H1 (cell line): ENCODE results near the gene SORBS1. TPM values are rescaled to one million over a fixed set of nuclear protein-coding genes. Genes with fewer than 3 reads are reported as not detected.

Experiments
- CTCF ChIA-PET: fragments of 300-600 bp; sonication (Branson Sonifier 250); formaldehyde crosslinking; loops from one replicate; lab custom pipeline; 2021; ENCODE audit not compliant: partially characterized antibody; lab: Charles Lee
- POLR2A ChIA-PET: fragments of 300-600 bp; sonication (Branson Sonifier 250); formaldehyde crosslinking; loops from one replicate; lab custom pipeline; 2021; ENCODE audit warnings: inconsistent platforms; ENCODE audit not compliant: partially characterized antibody; lab: Charles Lee
- DNase-seq, 2 experiments: peaks; one replicate each; pipeline versions ENCODE4 v3.0.0 to v3.0.0-alpha.2; 2010 to 2022; ENCODE audit warnings: low spot score in 2 of 2, low read depth in 1 of 2, mixed read lengths in 1 of 2
- FAIRE-seq: peaks from 2 replicates; lab custom pipeline; 2011; peaks lifted over from hg19 to GRCh38; lab: Jason Lieb, UNC
- H2AFZ ChIP-seq: 2 replicates; pipeline ENCODE4 v1.8.1; 2012; ENCODE audit warnings: low read length, inconsistent platforms
- H2AK5ac ChIP-seq: 2 replicates; pipeline ENCODE4 v1.6.1; 2013; ENCODE audit warnings: low read depth, low read length
- H2BK120ac ChIP-seq: replicated peaks from 2 replicates; pipeline ENCODE3; 2013; ENCODE audit warnings: low read depth, low read length, inconsistent platforms
- H2BK12ac ChIP-seq: 2 replicates; pipeline ENCODE4 v1.6.1; 2013; ENCODE audit warnings: low read depth, low read length
- H2BK15ac ChIP-seq: 2 replicates; pipeline ENCODE4 v1.6.1; 2013; ENCODE audit warnings: low read length
- H2BK20ac ChIP-seq: 2 replicates; pipeline ENCODE4 v1.6.1; 2013; ENCODE audit warnings: low read length
- H2BK5ac ChIP-seq: 2 replicates; pipeline ENCODE4 v1.6.1; 2013; ENCODE audit warnings: low read depth, low read length
- H3K14ac ChIP-seq: 2 replicates; pipeline ENCODE4 v1.6.1; 2013; ENCODE audit warnings: inconsistent platforms; ENCODE audit not compliant: insufficient read length
- H3K18ac ChIP-seq: 2 replicates; pipeline ENCODE4 v1.6.1; 2013; ENCODE audit warnings: low read length; ENCODE audit errors: extremely low read depth
- H3K23ac ChIP-seq: 2 replicates; pipeline ENCODE4 v1.6.1; 2013; ENCODE audit warnings: inconsistent platforms; ENCODE audit not compliant: insufficient read length
- H3K23me2 ChIP-seq: 2 replicates; pipeline ENCODE4 v1.6.1; 2013; ENCODE audit warnings: low read depth, low read length
- H3K27ac ChIP-seq: 2 replicates; pipeline ENCODE4 v1.6.1; 2011; ENCODE audit warnings: low read depth, low read length, inconsistent platforms
- H3K27me3 ChIP-seq, 4 experiments: replicated peaks in 1 of 4; 1 replicate in 1 of 4; 2 replicates in 3 of 4; pipeline versions ENCODE4 v1.6.1 to v1.8.1; 2011 to 2013; ENCODE audit warnings: low read length in 3 of 4, mild to moderate bottlenecking in 3 of 4, inconsistent platforms in 2 of 4, mixed read lengths in 2 of 4, moderate library complexity in 1 of 4; ENCODE audit not compliant: control insufficient read depth in 3 of 4, insufficient read depth in 3 of 4; ENCODE audit errors: extremely low read depth in 1 of 4
- H3K36me3 ChIP-seq, 4 experiments: 2 replicates each; pipeline versions ENCODE4 v1.6.1 to v1.8.1; 2011 to 2013; ENCODE audit warnings: mild to moderate bottlenecking in 4 of 4, low read length in 3 of 4, moderate library complexity in 2 of 4, control low read depth in 1 of 4, inconsistent platforms in 1 of 4; ENCODE audit not compliant: insufficient read depth in 4 of 4, control insufficient read depth in 2 of 4
- H3K4ac ChIP-seq: replicated peaks from 2 replicates; pipeline ENCODE3; 2013; ENCODE audit warnings: low read length, low read depth, mixed read lengths, inconsistent platforms; ENCODE audit not compliant: insufficient read length
- H3K4me1 ChIP-seq, 4 experiments: replicated peaks in 1 of 4; 1 replicate in 1 of 4; 2 replicates in 3 of 4; pipeline versions ENCODE4 v1.6.1 to v1.8.1; 2011 to 2013; ENCODE audit warnings: low read length in 3 of 4, inconsistent platforms in 2 of 4, mixed read lengths in 1 of 4; ENCODE audit not compliant: insufficient read depth in 4 of 4, control insufficient read depth in 3 of 4
- H3K4me2 ChIP-seq, 2 experiments: 2 replicates each; pipeline versions ENCODE4 v1.6.1 to v1.8.1; 2011 to 2013; ENCODE audit warnings: low read depth in 2 of 2, low read length in 2 of 2, control low read depth in 1 of 2, inconsistent platforms in 1 of 2, mild to moderate bottlenecking in 1 of 2; ENCODE audit not compliant: insufficient read depth in 1 of 2
- H3K4me3 ChIP-seq, 4 experiments: fragments of 200-600, 300-600 bp in 1 of 4; sonication (generic), shearing (Covaris generic), sonication (Bioruptor Twin) in 1 of 4; 2 replicates each; pipeline versions ENCODE4 v1.5.1 to v1.8.1; 2011 to 2016; ENCODE audit warnings: low read length in 4 of 4, low read depth in 3 of 4, control low read depth in 2 of 4, inconsistent platforms in 2 of 4, mild to moderate bottlenecking in 2 of 4, mixed read lengths in 1 of 4, moderate library complexity in 1 of 4; ENCODE audit not compliant: insufficient read depth in 2 of 4; ENCODE audit errors: extremely low read depth in 1 of 4
- H3K56ac ChIP-seq: replicated peaks from 2 replicates; pipeline ENCODE3; 2013; ENCODE audit warnings: low read depth, mild to moderate bottlenecking, mixed read lengths, low read length, inconsistent platforms; ENCODE audit not compliant: insufficient read length
- H3K79me1 ChIP-seq: 2 replicates; pipeline ENCODE4 v1.6.1; 2013; ENCODE audit warnings: low read depth, low read length, control low read depth
- H3K79me2 ChIP-seq, 2 experiments: 2 replicates each; pipeline versions ENCODE4 v1.6.1 to v1.8.1; 2012 to 2013; ENCODE audit warnings: low read length in 2 of 2, mild to moderate bottlenecking in 2 of 2, inconsistent platforms in 1 of 2; ENCODE audit not compliant: insufficient read depth in 2 of 2, control insufficient read depth in 1 of 2
- H3K9ac ChIP-seq, 4 experiments: replicated peaks in 1 of 4; 1 replicate in 1 of 4; 2 replicates in 3 of 4; pipeline versions ENCODE4 v1.6.1 to v1.8.1; 2011 to 2013; ENCODE audit warnings: low read depth in 3 of 4, low read length in 3 of 4, control low read depth in 2 of 4, mild to moderate bottlenecking in 2 of 4, moderate library complexity in 2 of 4, inconsistent platforms in 1 of 4; ENCODE audit errors: extremely low read depth in 1 of 4
- H3K9me3 ChIP-seq, 2 experiments: 2 replicates each; pipeline versions ENCODE4 v1.6.1 to v1.8.1; 2012 to 2013; ENCODE audit warnings: mild to moderate bottlenecking in 2 of 2, moderate library complexity in 2 of 2, control low read depth in 1 of 2, inconsistent platforms in 1 of 2, low read depth in 1 of 2, low read length in 1 of 2, mixed read lengths in 1 of 2; ENCODE audit not compliant: insufficient read depth in 2 of 2
- H4K20me1 ChIP-seq, 2 experiments: replicated peaks in 1 of 2; 2 replicates each; pipeline versions ENCODE3 to v1.8.1; 2011 to 2013; ENCODE audit warnings: inconsistent platforms in 2 of 2, low read length in 2 of 2, mild to moderate bottlenecking in 1 of 2; ENCODE audit not compliant: insufficient read depth in 2 of 2, control insufficient read depth in 1 of 2
- H4K5ac ChIP-seq: 2 replicates; pipeline ENCODE4 v1.6.1; 2013; ENCODE audit warnings: low read length, low read depth, mixed read lengths, inconsistent platforms; ENCODE audit not compliant: insufficient read length
- H4K8ac ChIP-seq: 2 replicates; pipeline ENCODE4 v1.8.0; 2013; ENCODE audit warnings: mild to moderate bottlenecking, moderate library complexity, low read length, inconsistent platforms; ENCODE audit not compliant: insufficient read depth; ENCODE audit errors: extremely low read depth
- H4K91ac ChIP-seq: replicated peaks from 2 replicates; pipeline ENCODE3; 2013; ENCODE audit warnings: low read length, mixed read lengths, inconsistent platforms; ENCODE audit not compliant: insufficient read length
- CHD2 ChIP-seq: IDR thresholded peaks from 2 replicates; pipeline ENCODE4 v1.6.1; 2012; ENCODE audit warnings: low read length, improper control_type of control experiment
- CREB1 ChIP-seq: IDR thresholded peaks from 2 replicates; pipeline ENCODE4 v1.6.1; 2012; ENCODE audit warnings: inconsistent platforms
- EGR1 ChIP-seq: IDR thresholded peaks from 2 replicates; pipeline ENCODE4 v1.6.1; 2011; ENCODE audit warnings: low read depth, low read length, borderline replicate concordance
- FOSL1 ChIP-seq: IDR thresholded peaks from 2 replicates; pipeline ENCODE4 v1.6.1; 2011; ENCODE audit warnings: mild to moderate bottlenecking, low read depth, low read length, moderate library complexity; ENCODE audit not compliant: insufficient read depth
- KDM1A ChIP-seq: fragments of 200-600, 300-600 bp; sonication (generic); IDR thresholded peaks from 2 replicates; pipeline ENCODE4 v1.7.1; 2016; ENCODE audit warnings: mild to moderate bottlenecking, low read length, borderline replicate concordance
- POU5F1 ChIP-seq: IDR thresholded peaks from 2 replicates; pipeline ENCODE4 v1.6.1; 2011; ENCODE audit warnings: low read depth, mild to moderate bottlenecking, low read length, moderate library complexity
- RNF2 ChIP-seq: fragments of 200-900, 300-1000 bp; sonication (generic); IDR thresholded peaks from 2 replicates; pipeline ENCODE4 v1.7.1; 2016; ENCODE audit warnings: borderline replicate concordance, low read depth, mild to moderate bottlenecking, antibody characterized with exemption, low read length; ENCODE audit not compliant: poor library complexity, severe bottlenecking; ENCODE audit errors: missing control alignments
- SIN3A ChIP-seq, 2 experiments: IDR thresholded peaks in 1 of 2; conservative IDR thresholded peaks in 1 of 2; 2 replicates each; pipeline ENCODE4 v1.6.1; 2011 to 2012; ENCODE audit warnings: low read length in 2 of 2, improper control_type of control experiment in 1 of 2, low read depth in 1 of 2, mild to moderate bottlenecking in 1 of 2
- SP2 ChIP-seq: IDR thresholded peaks from 2 replicates; pipeline ENCODE4 v1.6.1; 2012; ENCODE audit warnings: mild to moderate bottlenecking, low read length, inconsistent platforms
- SP4 ChIP-seq: IDR thresholded peaks from 2 replicates; pipeline ENCODE4 v1.6.1; 2012; ENCODE audit warnings: low read length, inconsistent platforms
- TAF1 ChIP-seq: IDR thresholded peaks from 2 replicates; pipeline ENCODE4 v1.6.1; 2011; ENCODE audit warnings: mild to moderate bottlenecking, low read depth, low read length
- TAF7 ChIP-seq: optimal IDR thresholded peaks from 2 replicates; pipeline ENCODE3; 2011; ENCODE audit warnings: low read depth, mild to moderate bottlenecking, inconsistent platforms, low read length, moderate library complexity, borderline replicate concordance
- USF2 ChIP-seq: IDR thresholded peaks from 2 replicates; pipeline ENCODE4 v1.6.1; 2011; ENCODE audit warnings: low read length, improper control_type of control experiment
- WGBS, 2 experiments: shearing (Covaris generic) in 1 of 2; methylation state at CpG; one replicate each; pipeline versions ENCODE4 v1.1.6 to v1.1.7; 2013 to 2015; ENCODE audit warnings: low lambda C conversion rate in 2 of 2, mixed read lengths in 2 of 2, inconsistent platforms in 1 of 2, low coverage in 1 of 2, missing lambda C conversion rate in 1 of 2; ENCODE audit not compliant: insufficient replicate concordance in 2 of 2, insufficient coverage in 1 of 2, insufficient read length in 1 of 2; ENCODE audit errors: extremely low coverage in 1 of 2, missing lambda C conversion rate in 1 of 2; 5-methylcytosine and 5-hydroxymethylcytosine counted together
- polyA plus RNA-seq, 7 experiments: library from polyadenylated mRNA; depleted of rRNA in 3 of 7; stranded (reverse) in 5 of 7; unstranded in 2 of 7; fragments of >200 nt in 5 of 7; fragments of 200-250 nt in 2 of 7; gene quantifications; 1 replicate in 5 of 7; 2 replicates in 1 of 7; 4 replicates in 1 of 7; pipeline versions ENCODE4 v1.2.1 to v1.2.3, GENCODE V29; 2011 to 2013; ENCODE audit warnings: missing spikeins in 2 of 7, mixed read lengths in 2 of 7
- total RNA-seq: library from RNA; stranded (reverse); fragmentation: NEBNext Ultra II Directional; extraction: Animal tissue kit (Norgen Biotek cat#: 25700); gene quantifications from 2 replicates; pipeline ENCODE4 v1.2.1, GENCODE V29; 2021

SORBS1 gene
- total and polyA plus RNA-seq, 2 of the 8 experiments (the other 6 are each of a cell fraction or from before 2014, with no cell fraction given), result 16.0 to 35.0 TPM

- peaks cover 6 to 74% of the 10 kb centered on the region in 2 experiments; a peak in 3 of 4 replicates for H3K79me2 ChIP-seq
- no peak overlapping the region for H4K8ac ChIP-seq
- DNase-seq, result no peak
- H3K14ac ChIP-seq, result no peak overlapping the region
- H2BK20ac ChIP-seq, result no peak overlapping the region
- peaks cover 2 to 9% (median 5%) of the 10 kb centered on the region in 4 experiments; a peak in 5 of 7 replicates for H3K4me1 ChIP-seq
- no peak overlapping the region for H2AK5ac ChIP-seq
- H2BK120ac ChIP-seq, result no peak overlapping the region
- H3K23ac ChIP-seq, result no peak overlapping the region
- H3K9ac ChIP-seq, result no peak overlapping the region
- H3K23me2 ChIP-seq, result no peaks in the 10 kb centered on the region
- no peak for FAIRE-seq
- H2BK12ac ChIP-seq, result no peak overlapping the region
- H3K27me3 ChIP-seq, result no peaks in the 10 kb centered on the region
- no peak overlapping the region for H3K4me2 ChIP-seq
- H3K79me1 ChIP-seq, result peaks cover 11% of the 10 kb centered on the region
- ChIA-PET CTCF (interaction anchor here (0.6 to 2.2 kb wide), 5 partner anchors 10 to 1744 kb away, joined by 3 to 10 read pairs (median 7); no protein-coding TSS in a partner anchor), POLR2A (interaction anchor here (2.1 kb wide), 1 partner anchor 11 kb away, joined by 5 read pairs; no protein-coding TSS in a partner anchor)
- no peak overlapping the region for H4K91ac ChIP-seq
- H3K56ac ChIP-seq, result no peak overlapping the region
- H2BK5ac ChIP-seq, result no peak overlapping the region
- no peak overlapping the region for H2BK15ac ChIP-seq
- H3K36me3 ChIP-seq, result no peaks in the 10 kb centered on the region
- H4K5ac ChIP-seq, result no peak overlapping the region
- H3K9me3 ChIP-seq, result no peaks in the 10 kb centered on the region
- WGBS, 2 experiments, result 89% methylated on average over 2 of the region's 2 CpGs; no CpG with 5 or more reads in 1 of the 2 experiments
- H4K20me1 ChIP-seq, result peaks cover 0 to 8% of the 10 kb centered on the region in 2 experiments
- H3K18ac ChIP-seq, result no peak overlapping the region
- H3K27ac ChIP-seq, result no peak overlapping the region
- no peak overlapping the region for H3K4me3 ChIP-seq
- H2AFZ ChIP-seq, result no peak overlapping the region
- no peak overlapping the region for H3K4ac ChIP-seq
- no peak for TF ChIP-seq SP4
- no peak for TF ChIP-seq FOSL1
- no peak for TF ChIP-seq TAF1
- TF ChIP-seq RNF2, result no peak
- TF ChIP-seq CREB1, result no peak
- no peak for TF ChIP-seq POU5F1
- no peak for TF ChIP-seq TAF7
- TF ChIP-seq SP2, result no peak
- TF ChIP-seq CHD2, result no peak
- no peak for TF ChIP-seq USF2
- no peak for TF ChIP-seq SIN3A (conservative IDR thresholded peaks at IDR 0.05 in 1 of 2, IDR thresholded peaks at IDR 0.05 in 1 of 2; ENCODE audit: low read depth in 1 of 2, low read length in 2 of 2)
- no peak for TF ChIP-seq EGR1
- TF ChIP-seq KDM1A, result no peak
Measured at GRCh38 chr10:95530029-95530428, 31.1 kb downstream of the SORBS1 start.
